Occipital lobe (tissue), 2 donors: ENCODE results near the gene ZNF385C. TPM values are rescaled to one million over a fixed set of nuclear protein-coding genes. Genes with fewer than 3 reads are reported as not detected.

Experiments
- DNase-seq: peaks from one replicate; lab custom pipeline; 2025; lab: John Stamatoyannopoulos, UW
- total RNA-seq: library from RNA; depleted of rRNA; stranded (reverse); fragments of >200 nt; gene quantifications from one replicate; pipeline ENCODE4 v1.2.3, GENCODE V29; 2014

The ZNF385C gene
- total RNA-seq, 1 donor from 2014 or later, result 0.31 TPM

- DNase-seq, result no peak
These were observed 26.0 kb upstream of the ZNF385C start for GRCh38 chr17:42124256-42124655.

- no peak for DNase-seq
These were observed 24.4 kb upstream of the ZNF385C start, which contains the start of gene HSPB9 for GRCh38 chr17:42122371-42123303. TSS of gene HSPB9 (plus strand) at chr17:42122804. CDS start at chr17:42122851, 47 bp downstream.

DNA sequence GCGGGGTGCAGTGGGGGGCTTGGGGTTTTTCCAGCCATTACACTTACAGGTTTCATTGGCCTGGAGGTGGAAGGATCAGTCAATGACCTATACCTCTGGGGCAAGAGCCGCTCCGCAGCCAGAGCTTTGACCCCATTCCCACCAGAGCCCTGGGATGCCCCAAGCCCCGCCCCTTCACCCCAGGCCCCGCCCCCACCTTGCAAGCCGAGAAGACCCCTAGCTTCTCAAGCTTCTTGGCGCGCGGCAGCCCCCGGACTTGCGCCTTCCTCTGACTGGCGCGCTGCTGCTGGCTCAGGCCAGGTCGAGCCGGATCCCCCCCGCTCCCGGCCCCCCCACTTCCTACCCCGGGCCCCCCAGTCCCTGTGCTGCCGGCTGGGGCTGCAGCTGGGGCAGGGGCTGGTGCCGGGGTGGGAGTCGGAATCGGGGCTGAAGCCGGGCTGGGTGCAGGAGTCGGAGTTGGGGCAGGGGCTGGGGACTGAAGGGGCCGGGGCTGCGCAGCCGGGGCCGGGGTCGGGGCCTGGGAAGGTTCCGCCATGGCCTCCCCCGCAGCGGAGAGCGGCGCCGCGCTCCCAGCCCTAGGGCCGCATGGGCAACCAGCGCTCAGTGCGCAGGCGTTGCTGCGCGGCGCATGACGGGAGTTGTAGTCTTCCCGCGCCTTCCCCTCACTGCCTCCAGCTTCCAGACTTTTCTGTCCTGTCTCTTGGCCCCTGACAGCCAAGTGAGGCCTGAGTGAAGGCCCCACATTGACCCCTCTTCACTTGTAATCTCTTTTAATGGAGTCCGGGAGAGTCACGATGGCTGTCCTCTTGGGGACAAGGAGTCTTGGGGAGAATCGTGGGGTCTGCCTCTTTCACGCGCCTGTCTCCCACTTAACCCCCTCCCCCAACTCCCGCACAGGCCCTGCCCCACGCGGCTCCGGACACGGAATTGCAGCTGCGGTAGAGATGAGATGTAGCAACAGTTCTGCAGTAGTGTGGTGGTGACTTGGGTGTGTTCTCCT, 22.8 kb upstream of the ZNF385C start, which contains the start of gene KAT2A:
TSS of gene KAT2A (minus strand) at position 598 of the 1,000 bp plus-strand sequence. CDS start at position 535, 63 bp downstream.
- DNase-seq, result peak; percentile 76

DNA sequence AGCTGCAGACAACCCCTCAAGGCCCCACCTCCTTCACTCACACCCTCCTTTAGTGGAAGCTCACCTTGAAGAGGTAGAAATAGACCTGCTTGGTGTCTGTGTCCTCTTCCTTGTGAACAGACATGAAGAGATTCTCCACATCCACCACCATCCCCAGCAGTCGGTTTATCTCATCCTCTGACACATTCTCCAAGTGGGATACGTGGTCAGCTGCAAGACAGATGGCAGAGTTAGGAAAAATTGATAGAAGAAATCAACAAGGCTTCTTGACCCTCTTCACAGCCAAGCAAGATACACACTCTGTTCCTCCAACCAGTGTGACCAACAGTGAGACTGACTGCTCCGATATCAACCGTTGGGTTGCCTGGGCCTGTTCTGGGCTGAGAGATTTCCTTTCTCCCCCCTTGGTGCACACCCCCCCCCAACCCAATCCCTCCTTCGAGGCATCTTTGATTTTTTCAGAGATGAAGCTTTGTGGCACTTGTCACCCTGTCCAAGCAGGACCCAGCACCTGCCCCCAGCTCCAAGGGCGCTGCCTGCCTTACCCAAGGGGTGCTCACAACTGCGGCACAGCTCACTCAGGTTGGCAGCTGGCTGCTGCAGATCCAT, 22.0 kb upstream of the ZNF385C start:
- DNase-seq, result no peak

GRCh38 chr17:42119301-42119700, 21.0 kb upstream of the ZNF385C start:
- DNase-seq, result no peak

- DNase-seq, result no peak
These were observed 20.3 kb upstream of the ZNF385C start for GRCh38 chr17:42118545-42118944.

DNA sequence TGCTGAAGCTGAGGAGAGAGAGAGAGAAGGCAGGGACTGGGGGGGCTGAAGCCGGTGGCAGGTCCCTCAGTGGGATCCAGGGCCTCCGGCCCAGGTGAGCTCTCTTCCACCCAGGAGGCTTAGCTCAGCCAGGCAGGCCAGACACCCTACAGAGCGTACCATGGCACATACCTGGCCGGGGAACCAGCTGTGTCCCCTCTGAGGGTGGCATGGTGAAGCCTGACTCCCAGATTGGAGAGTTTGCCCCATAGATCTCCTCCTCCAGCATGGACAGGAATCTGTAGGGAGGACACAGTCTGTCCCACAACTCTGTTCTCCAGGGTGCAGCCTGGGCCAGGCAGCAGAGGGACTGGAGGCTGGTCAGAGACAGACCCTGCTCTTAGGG, 19.8 kb upstream of the ZNF385C start:
- DNase-seq, result no peak

GRCh38 chr17:42117397-42118125, 19.3 kb upstream of the ZNF385C start:
- no peak for DNase-seq

GRCh38 chr17:42116705-42117396, 18.6 kb upstream of the ZNF385C start:
- peak; percentile 41 for DNase-seq

DNA sequence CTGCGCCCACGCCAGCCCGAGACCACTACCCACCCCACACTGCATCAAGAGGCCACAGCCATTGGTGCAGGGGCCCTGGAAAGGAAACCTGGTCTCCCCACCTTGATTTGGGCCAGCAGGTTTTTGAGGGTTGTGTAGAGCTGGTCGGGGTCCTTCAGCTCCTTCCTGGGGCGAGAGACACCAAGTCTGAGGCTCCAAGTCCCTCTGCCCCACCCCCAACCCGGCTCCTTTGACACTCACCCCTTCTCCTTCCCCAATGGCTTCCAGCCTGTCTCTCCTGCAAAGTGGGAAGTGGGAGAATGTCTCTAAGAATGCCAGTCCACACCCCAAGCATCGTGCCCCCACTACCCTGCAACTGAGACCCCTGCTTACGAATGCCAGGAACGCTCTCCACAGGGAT, 15.8 kb upstream of the ZNF385C start:
- DNase-seq, result no peak

DNA sequence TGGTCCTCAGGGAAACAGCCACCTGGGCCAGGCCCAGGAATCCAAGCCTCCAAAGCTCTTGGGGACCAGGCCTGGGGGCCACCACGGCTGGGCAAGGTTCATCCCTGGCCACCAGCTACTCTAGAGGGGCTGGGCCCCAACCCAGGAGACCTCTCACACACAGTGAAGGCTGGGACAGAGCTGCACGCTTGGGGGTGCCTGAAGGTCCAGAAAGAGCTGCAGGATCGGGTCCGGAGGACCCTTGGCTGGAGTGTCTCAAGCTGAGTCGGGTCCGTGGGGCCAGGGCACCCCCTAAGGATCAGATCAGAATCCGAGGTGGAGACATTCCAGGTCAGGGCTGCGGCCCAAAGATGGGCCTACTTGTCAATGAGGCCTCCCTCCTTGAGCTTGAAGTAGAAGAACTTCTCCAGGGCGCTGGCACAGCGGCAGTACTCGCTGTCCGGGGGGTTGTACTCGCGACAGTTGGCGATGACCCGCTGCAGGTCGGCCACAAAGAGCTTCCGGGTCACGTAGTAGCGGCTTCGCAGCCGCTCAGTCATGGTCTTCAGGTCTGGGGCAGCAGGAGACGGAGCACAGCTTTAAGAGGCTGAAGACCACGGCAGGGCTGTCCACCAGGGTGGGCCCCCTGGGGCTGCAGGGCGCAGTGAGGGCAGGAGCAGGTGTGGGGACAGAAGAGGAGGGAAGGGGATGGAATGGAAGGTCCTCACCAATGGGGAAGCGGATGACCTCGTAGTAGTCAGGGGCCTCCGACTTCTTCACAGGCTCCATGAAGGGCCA, 15.2 kb upstream of the ZNF385C start:
- DNase-seq, result no peak

GRCh38 chr17:42112552-42113176, 14.4 kb upstream of the ZNF385C start, which contains the start of gene DHX58:
TSS of gene DHX58 (minus strand) at chr17:42112714. CDS start at chr17:42111892, 822 bp downstream.
- DNase-seq, result peak; percentile 72

DNA sequence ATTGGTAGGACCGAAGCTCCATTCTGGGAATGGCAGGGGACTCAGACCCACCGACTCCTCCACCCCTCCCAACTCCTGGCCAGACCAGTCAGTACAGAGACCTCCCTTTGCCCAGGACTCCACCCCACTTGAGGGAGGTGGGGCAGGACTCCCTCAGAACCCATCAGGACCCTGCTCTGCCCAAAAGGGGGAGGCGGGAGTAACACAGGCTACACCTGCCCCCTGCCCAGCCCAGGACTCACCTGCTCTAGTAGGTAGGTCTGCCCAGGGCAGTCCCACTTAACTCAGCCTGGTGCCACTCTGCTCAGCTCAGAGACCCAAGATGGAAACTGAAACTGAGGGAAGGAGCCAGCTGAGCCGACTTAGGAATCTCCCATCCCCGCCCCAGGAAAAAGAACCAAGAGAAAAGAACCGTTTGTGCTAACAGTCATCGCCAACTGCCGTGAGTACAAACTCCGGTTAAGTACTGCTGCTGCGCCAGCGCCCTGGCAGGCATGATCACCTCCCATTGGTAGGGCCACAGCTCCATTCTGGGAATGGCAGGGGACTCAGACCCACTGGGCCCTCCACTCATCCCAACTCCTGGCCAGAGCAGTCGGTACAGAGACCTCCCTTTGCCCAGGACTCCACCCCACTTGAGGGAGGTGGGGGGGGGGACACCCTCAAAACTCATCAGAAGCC, 13.7 kb upstream of the ZNF385C start:
- DNase-seq, result peak; percentile 52

GRCh38 chr17:42111265-42111636, 13.0 kb upstream of the ZNF385C start:
- no peak for DNase-seq

- DNase-seq, result no peak
These were observed 12.3 kb upstream of the ZNF385C start for GRCh38 chr17:42110301-42111264.

- no peak for DNase-seq
These were observed 10.8 kb upstream of the ZNF385C start for GRCh38 chr17:42109086-42109485.
